Panc1 (cell line): ENCODE measurements around the gene TNPO3.

Experiments used
- CTCF ChIP-seq: fragments of 450-650 bp; IDR thresholded peaks from 2 replicates; pipeline ENCODE4 v1.5.1; 2017; ENCODE audit warnings: mild to moderate bottlenecking
- POLR2AphosphoS5 ChIP-seq: IDR thresholded peaks from 2 replicates; pipeline ENCODE4 v1.6.1; 2012; ENCODE audit warnings: mild to moderate bottlenecking, low read depth, low read length, moderate library complexity

GRCh38 chr7:128921866-128922440 lies 133.0 kb downstream of the TNPO3 start:
- TF ChIP-seq CTCF, result no peak
- no peak for TF ChIP-seq POLR2AphosphoS5
